Progenitor cell of endocrine pancreas (in vitro differentiated cells): ENCODE results near the gene CDH15. TPM values are rescaled to one million over a fixed set of nuclear protein-coding genes. Genes with fewer than 3 reads are reported as not detected.

Experiments used
- DNase-seq: peaks from one replicate; pipeline ENCODE4 v3.0.0; 2021; ENCODE audit warnings: low spot score; ENCODE audit not compliant: unreplicated experiment
- H3K27ac Mint-ChIP-seq: 2 replicates; pipeline ENCODE4 v1.8.0; 2021; ENCODE audit warnings: mild to moderate bottlenecking, moderate library complexity, mixed read lengths
- H3K27me3 Mint-ChIP-seq: 2 replicates; pipeline ENCODE4 v1.8.0; 2021; ENCODE audit warnings: mixed read lengths
- H3K36me3 Mint-ChIP-seq: 2 replicates; pipeline ENCODE4 v1.8.0; 2022; ENCODE audit warnings: mixed read lengths; ENCODE audit not compliant: insufficient read depth
- H3K4me1 Mint-ChIP-seq: 2 replicates; pipeline ENCODE4 v1.8.0; 2021; ENCODE audit warnings: low read depth, mixed read lengths
- H3K4me3 Mint-ChIP-seq: 2 replicates; pipeline ENCODE4 v1.8.0; 2021; ENCODE audit warnings: low read depth, mild to moderate bottlenecking, moderate library complexity, mixed read lengths
- H3K9me3 Mint-ChIP-seq: 2 replicates; pipeline ENCODE4 v1.8.0; 2021; ENCODE audit warnings: low read depth, mixed read lengths
- total RNA-seq: library from RNA; stranded (reverse); gene quantifications from 2 replicates; pipeline ENCODE4 v1.2.1, GENCODE V29; 2021
- TF ChIP-seq, protein P1 (sequence below): fragments of 200-600 bp; sonication (generic); IDR thresholded peaks from one replicate; pipeline ENCODE4 v1.5.0; 2021; ENCODE audit warnings: antibody characterized with exemption, mild to moderate bottlenecking; ENCODE audit not compliant: unreplicated experiment

CDH15 gene
- total RNA-seq, 1 donor from 2014 or later: not detected

DNA sequence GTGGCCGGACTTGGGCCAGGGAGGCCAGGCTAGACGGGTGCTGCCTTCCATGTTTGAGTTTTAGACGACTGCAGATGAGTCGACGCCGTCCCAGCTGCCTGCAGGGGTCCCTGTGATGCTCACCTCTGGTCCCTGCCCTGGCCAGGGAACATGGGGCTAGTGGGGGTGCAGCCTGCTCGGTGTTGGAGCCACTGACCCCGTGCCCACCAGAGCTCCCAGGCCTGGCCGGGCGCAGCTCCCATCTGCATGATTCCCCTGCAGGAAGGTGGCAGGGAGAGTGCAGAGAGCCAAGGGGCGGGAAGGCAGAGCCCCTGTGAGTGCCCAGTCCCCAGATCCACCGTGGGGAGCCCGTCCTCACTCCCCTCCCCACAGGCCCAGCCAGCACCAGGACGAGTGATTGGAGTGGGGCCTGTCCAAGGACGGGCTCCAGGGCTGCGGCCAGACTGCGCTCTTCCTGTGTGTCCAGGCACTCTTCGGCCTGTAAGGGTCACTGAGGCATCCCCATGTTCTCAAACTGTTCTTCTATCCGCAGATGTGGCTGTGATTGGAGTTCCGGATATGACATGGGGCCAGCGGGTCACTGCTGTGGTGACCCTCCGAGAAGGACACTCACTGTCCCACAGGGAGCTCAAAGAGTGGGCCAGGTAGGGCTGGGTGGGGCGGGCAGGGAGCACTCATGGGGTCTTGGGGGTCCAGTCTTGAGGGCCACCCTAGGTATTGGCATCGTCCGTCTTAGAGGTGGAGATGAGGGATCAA lies 26.0 kb upstream of the CDH15 start:
- no peak for DNase-seq
- Mint-ChIP-seq H3K36me3 (peaks cover 20% of the 10 kb centered on the region), H3K27me3 (no peaks in the 10 kb centered on the region), H3K4me3 (no peak overlapping the region), H3K9me3 (peaks cover 7% of the 10 kb centered on the region), H3K4me1 (no peaks in the 10 kb centered on the region), H3K27ac (no peak overlapping the region)
- TF ChIP-seq, protein P1, sequence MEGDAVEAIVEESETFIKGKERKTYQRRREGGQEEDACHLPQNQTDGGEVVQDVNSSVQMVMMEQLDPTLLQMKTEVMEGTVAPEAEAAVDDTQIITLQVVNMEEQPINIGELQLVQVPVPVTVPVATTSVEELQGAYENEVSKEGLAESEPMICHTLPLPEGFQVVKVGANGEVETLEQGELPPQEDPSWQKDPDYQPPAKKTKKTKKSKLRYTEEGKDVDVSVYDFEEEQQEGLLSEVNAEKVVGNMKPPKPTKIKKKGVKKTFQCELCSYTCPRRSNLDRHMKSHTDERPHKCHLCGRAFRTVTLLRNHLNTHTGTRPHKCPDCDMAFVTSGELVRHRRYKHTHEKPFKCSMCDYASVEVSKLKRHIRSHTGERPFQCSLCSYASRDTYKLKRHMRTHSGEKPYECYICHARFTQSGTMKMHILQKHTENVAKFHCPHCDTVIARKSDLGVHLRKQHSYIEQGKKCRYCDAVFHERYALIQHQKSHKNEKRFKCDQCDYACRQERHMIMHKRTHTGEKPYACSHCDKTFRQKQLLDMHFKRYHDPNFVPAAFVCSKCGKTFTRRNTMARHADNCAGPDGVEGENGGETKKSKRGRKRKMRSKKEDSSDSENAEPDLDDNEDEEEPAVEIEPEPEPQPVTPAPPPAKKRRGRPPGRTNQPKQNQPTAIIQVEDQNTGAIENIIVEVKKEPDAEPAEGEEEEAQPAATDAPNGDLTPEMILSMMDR: no peak

DNA sequence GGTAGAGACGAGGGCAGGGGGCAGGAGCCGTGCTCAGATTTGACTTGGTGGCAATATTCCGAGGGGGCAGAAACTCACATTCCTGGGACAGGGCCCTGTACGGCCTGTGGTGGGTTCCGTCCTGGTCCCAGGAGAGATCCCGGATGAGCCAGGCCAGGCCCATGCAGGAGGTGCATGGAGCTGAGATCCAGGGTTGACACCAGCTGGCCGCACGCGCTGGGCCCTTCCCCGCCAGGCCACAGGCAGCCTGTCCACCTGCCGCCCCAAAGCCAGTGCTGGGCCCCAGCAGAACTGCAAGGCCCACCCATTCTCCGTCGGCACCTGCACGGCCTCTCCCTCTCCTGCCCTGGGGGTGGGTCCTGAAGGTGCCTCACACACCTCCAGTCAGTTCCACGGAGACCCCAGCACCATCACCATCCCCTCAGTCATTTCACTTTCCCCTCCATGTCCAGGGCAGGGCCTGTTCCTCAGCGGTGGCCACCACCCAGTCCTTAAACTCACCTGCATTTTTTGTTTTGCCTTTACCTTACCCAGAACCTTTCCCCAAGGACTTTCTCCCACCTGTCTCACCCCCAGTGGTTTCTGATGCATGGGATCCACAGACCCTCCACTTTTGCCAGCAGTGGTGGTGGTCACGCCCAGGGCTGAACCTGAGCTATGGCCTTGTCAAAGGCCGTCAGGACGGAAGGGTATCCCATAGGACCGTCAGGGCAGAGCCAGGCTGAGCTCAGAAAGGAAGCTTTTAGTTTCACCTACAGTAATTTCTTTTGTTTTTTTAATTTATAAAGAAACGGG lies 25.1 kb upstream of the CDH15 start:
- DNase-seq: no peak
- TF ChIP-seq, protein P1: no peak
- Mint-ChIP-seq H3K9me3 (peaks cover 7% of the 10 kb centered on the region), H3K4me3 (no peak overlapping the region), H3K4me1 (no peaks in the 10 kb centered on the region), H3K36me3 (peaks cover 27% of the 10 kb centered on the region), H3K27me3 (no peaks in the 10 kb centered on the region), H3K27ac (no peak overlapping the region)

DNA sequence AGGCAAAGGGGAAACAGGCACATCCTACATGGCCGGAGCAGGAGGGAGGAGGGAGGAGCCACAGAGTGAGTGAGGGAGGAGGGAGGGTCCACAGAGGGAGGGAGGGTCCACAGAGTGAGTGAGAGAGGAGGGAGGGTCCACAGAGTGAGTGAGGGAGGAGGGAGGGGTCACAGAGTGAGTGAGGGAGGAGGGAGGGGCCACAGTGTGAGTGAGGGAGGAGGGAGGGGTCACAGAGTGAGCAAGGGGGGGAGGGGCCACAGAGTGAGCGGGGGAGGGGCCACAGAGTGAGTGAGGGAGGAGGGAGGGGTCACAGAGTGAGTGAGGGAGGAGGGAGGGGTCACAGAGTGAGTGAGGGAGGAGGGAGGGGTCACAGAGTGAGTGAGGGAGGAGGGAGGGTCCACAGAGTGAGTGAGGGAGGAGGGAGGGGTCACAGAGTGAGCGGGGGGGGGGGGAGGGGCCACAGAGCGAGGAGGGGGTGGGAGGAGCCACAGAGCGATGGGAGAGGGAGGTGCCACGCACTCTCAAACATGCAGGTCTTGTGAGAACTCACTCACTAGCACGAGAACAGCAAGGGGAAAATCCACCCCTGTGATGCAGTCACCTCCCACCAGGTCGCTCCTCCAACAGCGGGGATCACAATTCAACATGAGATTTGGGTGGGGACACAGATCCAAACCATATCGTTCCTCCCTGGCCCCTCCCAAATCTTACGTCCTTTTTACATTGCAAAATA lies 24.3 kb upstream of the CDH15 start:
- Mint-ChIP-seq H3K4me3 (no peak overlapping the region), H3K27ac (no peak overlapping the region), H3K27me3 (no peaks in the 10 kb centered on the region), H3K9me3 (peaks cover 7% of the 10 kb centered on the region), H3K36me3 (peaks cover 29% of the 10 kb centered on the region), H3K4me1 (no peaks in the 10 kb centered on the region)
- TF ChIP-seq, protein P1: no peak
- DNase-seq: no peak

DNA sequence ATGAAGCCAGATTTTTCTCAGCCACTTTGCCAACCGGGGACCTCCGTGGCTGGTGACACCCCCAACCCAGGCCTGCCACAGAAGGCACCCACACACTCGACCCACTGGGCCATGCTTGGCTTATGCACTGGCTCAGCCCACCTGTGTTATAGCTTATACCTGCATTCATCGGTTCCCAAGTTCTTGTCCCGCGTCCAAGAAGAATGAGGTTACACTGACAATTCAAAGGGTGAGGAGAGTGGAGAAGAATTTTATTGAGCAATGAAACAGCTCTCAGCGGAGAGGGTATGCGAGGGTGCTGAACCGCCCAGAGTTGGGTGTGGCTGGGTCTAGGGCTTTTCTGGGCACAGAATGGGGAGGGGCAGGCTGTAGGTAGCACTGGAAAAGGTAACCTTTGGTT lies 22.2 kb upstream of the CDH15 start:
- no peak for DNase-seq
- Mint-ChIP-seq H3K27me3 (no peaks in the 10 kb centered on the region), H3K27ac (no peak overlapping the region), H3K4me1 (no peaks in the 10 kb centered on the region), H3K4me3 (no peak overlapping the region), H3K36me3 (peaks cover 29% of the 10 kb centered on the region), H3K9me3 (peaks cover 7% of the 10 kb centered on the region)
- TF ChIP-seq, protein P1: no peak
